Measurements from ENCODE around the gene CPLX4.
"Not testable (repeated sequence)": the region's sequence is repeated elsewhere in the genome, so short reads cannot be mapped to it uniquely, and the experiment has no call there.

The CPLX4 gene

GRCh38 chr18:59268721-59269562, 49.5 kb downstream of the CPLX4 start:
- DNase-seq: no peak

GRCh38 chr18:59268127-59268720, 50.2 kb downstream of the CPLX4 start:
- no peak for DNase-seq

- DNase-seq: no peak
Measured at GRCh38 chr18:59267503-59268126, 50.8 kb downstream of the CPLX4 start.

- no peak for DNase-seq
Measured at GRCh38 chr18:59266886-59267502, 51.5 kb downstream of the CPLX4 start.

GRCh38 chr18:59266459-59266858, 52.0 kb downstream of the CPLX4 start:
- peak; percentile 7 for DNase-seq

- DNase-seq: no peak
Measured at GRCh38 chr18:59265974-59266369, 52.5 kb downstream of the CPLX4 start.

GRCh38 chr18:59265246-59265973, 53.0 kb downstream of the CPLX4 start:
- no peak for DNase-seq

- no peak for DNase-seq
Measured at GRCh38 chr18:59264651-59265245, 53.7 kb downstream of the CPLX4 start.

GRCh38 chr18:59264121-59264571, 54.3 kb downstream of the CPLX4 start:
- DNase-seq: no peak

GRCh38 chr18:59263661-59264060, 54.8 kb downstream of the CPLX4 start:
- no peak for DNase-seq

- DNase-seq: not testable (repeated sequence)
Measured at GRCh38 chr18:59262243-59262642, 56.2 kb downstream of the CPLX4 start.

- DNase-seq: not testable (repeated sequence)
Measured at GRCh38 chr18:59261842-59262241, 56.6 kb downstream of the CPLX4 start.

- DNase-seq: not testable (repeated sequence)
Measured at GRCh38 chr18:59255491-59255890, 63.0 kb downstream of the CPLX4 start.

- DNase-seq: peak; percentile 20
Measured at GRCh38 chr18:59249199-59249774, 69.2 kb downstream of the CPLX4 start.

GRCh38 chr18:59246796-59247195, 71.7 kb downstream of the CPLX4 start:
- DNase-seq: no peak

Data from MV-4-11 (cell line).